Astrocyte (in vitro differentiated cells and primary cell): ENCODE data around the gene CD7. TPM values are rescaled to one million over a fixed set of nuclear protein-coding genes. Genes with fewer than 3 reads are reported as not detected.

ENCODE experiments used
- DNase-seq: peaks from one replicate; pipeline ENCODE4 v3.0.0-alpha.2; 2010; ENCODE audit warnings: low read depth
- FAIRE-seq: peaks from 2 replicates; lab custom pipeline; 2011; peaks lifted over from hg19 to GRCh38; lab: Jason Lieb, UNC
- H2AFZ ChIP-seq: 2 replicates; pipeline ENCODE4 v1.6.0; 2012; ENCODE audit warnings: low read depth, low read length, inconsistent platforms
- H3K27ac ChIP-seq: 2 replicates; pipeline ENCODE4 v1.5.1; 2011; ENCODE audit warnings: low read depth, low read length, inconsistent platforms
- H3K27me3 ChIP-seq: 2 replicates; pipeline ENCODE4 v1.6.0; 2011; ENCODE audit warnings: low read length, inconsistent platforms; ENCODE audit not compliant: insufficient read depth
- H3K36me3 ChIP-seq: 2 replicates; pipeline ENCODE4 v1.5.1; 2011; ENCODE audit warnings: low read length, inconsistent platforms; ENCODE audit not compliant: insufficient read depth
- H3K4me1 ChIP-seq: 2 replicates; pipeline ENCODE4 v1.5.1; 2011; ENCODE audit warnings: low read length, inconsistent platforms; ENCODE audit not compliant: insufficient read depth
- H3K4me2 ChIP-seq: 2 replicates; pipeline ENCODE4 v1.6.0; 2012; ENCODE audit warnings: low read length, inconsistent platforms
- H3K4me3 ChIP-seq: 2 replicates; pipeline ENCODE4 v1.5.1; 2011; ENCODE audit warnings: low read depth, mild to moderate bottlenecking, low read length, inconsistent platforms; ENCODE audit not compliant: insufficient read depth
- H3K79me2 ChIP-seq: 2 replicates; pipeline ENCODE4 v1.6.0; 2012; ENCODE audit warnings: mild to moderate bottlenecking, low read length, inconsistent platforms; ENCODE audit not compliant: insufficient read depth
- H3K9ac ChIP-seq: 2 replicates; pipeline ENCODE4 v1.6.0; 2012; ENCODE audit warnings: mild to moderate bottlenecking, low read length, inconsistent platforms
- H3K9me3 ChIP-seq: 2 replicates; pipeline ENCODE4 v1.5.1; 2012; ENCODE audit warnings: low read depth, mild to moderate bottlenecking, low read length, inconsistent platforms; ENCODE audit not compliant: insufficient read depth
- H4K20me1 ChIP-seq: 2 replicates; pipeline ENCODE4 v1.6.0; 2012; ENCODE audit warnings: low read length, inconsistent platforms; ENCODE audit not compliant: insufficient read depth
- H3K27ac Mint-ChIP-seq: one replicate; pipeline ENCODE4 v1.8.0; 2021; ENCODE audit warnings: mild to moderate bottlenecking, mixed read lengths; ENCODE audit not compliant: unreplicated experiment
- H3K27me3 Mint-ChIP-seq: one replicate; pipeline ENCODE4 v1.8.0; 2021; ENCODE audit warnings: low read depth, mixed read lengths; ENCODE audit not compliant: unreplicated experiment
- H3K36me3 Mint-ChIP-seq: one replicate; pipeline ENCODE4 v1.8.0; 2021; ENCODE audit warnings: low read depth, mixed read lengths; ENCODE audit not compliant: unreplicated experiment
- H3K4me1 Mint-ChIP-seq: one replicate; pipeline ENCODE4 v1.8.0; 2021; ENCODE audit warnings: low read depth, mixed read lengths; ENCODE audit not compliant: unreplicated experiment
- H3K4me3 Mint-ChIP-seq: one replicate; pipeline ENCODE4 v1.8.0; 2021; ENCODE audit warnings: mild to moderate bottlenecking, moderate library complexity, mixed read lengths; ENCODE audit not compliant: unreplicated experiment
- H3K9me3 Mint-ChIP-seq: one replicate; pipeline ENCODE4 v1.8.0; 2021; ENCODE audit warnings: mild to moderate bottlenecking, mixed read lengths; ENCODE audit not compliant: unreplicated experiment
- EZH2 ChIP-seq: IDR thresholded peaks from 2 replicates; pipeline ENCODE4 v1.6.1; 2012; ENCODE audit warnings: mild to moderate bottlenecking, low read length, inconsistent platforms; ENCODE audit not compliant: insufficient read depth
- total RNA-seq: library from RNA; stranded (reverse); gene quantifications from 2 replicates; pipeline ENCODE4 v1.2.1, GENCODE V29; 2021
- TF ChIP-seq, protein P1 (sequence below): IDR thresholded peaks from 2 replicates; pipeline ENCODE4 v1.5.1; 2011; ENCODE audit warnings: low read depth, mild to moderate bottlenecking, inconsistent platforms, low read length, moderate library complexity; ENCODE audit not compliant: insufficient read depth

The CD7 gene
- total RNA-seq, 1 donor from 2014 or later, result 0.18 TPM

DNA sequence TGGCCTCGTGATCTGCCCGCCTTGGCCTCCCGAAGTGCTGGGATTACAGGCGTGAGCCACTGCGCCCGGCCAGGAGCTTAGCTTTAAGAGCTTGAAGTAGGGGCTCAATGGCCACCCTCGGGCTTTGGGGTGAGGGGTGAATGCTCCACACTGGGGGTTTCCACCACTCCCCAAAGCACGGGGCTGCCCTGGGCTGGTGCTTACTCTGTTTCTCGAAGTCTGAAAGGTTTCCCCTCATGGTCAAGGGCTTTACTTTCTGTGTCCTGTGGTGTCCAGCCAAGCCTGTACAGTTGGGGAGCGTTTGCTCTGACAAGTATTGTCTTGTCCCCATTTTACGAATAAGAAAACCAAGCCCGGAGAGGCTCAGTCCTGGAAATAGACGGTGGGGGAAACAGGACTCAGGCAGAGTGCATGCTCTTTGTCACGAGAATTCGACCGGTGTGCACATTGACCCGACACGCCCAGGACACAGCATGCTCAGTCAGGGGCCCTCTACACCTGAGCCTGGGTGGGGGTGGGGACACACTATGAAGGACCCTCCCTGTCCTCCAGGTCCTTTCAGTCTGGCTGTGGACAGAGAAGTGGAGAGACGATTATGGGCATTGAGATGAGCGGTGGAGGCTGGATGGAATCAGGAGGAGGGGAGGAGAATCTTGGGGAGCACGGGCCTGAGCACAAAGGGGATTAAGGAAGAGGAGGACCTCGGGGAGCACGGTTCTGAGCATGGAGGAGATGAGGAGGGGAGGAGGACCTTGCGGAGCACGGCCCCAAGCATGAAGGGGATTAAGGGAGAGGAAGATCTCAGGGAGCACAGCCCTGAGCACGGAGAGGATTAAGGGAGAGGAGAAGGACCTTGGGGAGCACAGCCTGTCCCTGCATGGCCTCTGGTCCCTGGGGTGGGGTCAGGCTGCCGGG, 7.5 kb downstream of the CD7 start:
- H3K79me2 ChIP-seq, result no peaks in the 10 kb centered on the region
- peaks cover 22% of the 10 kb centered on the region for H3K27me3 ChIP-seq
- Mint-ChIP-seq H3K27me3 (peaks cover 48% of the 10 kb centered on the region), H3K27ac (no peak overlapping the region), H3K4me1 (no peaks in the 10 kb centered on the region), H3K36me3 (no peaks in the 10 kb centered on the region), H3K4me3 (no peak overlapping the region), H3K9me3 (no peaks in the 10 kb centered on the region)
- no peak overlapping the region for H3K4me2 ChIP-seq
- no peak overlapping the region for H3K4me3 ChIP-seq
- no peak overlapping the region for H2AFZ ChIP-seq
- no peaks in the 10 kb centered on the region for H3K9me3 ChIP-seq
- no peaks in the 10 kb centered on the region for H3K36me3 ChIP-seq
- DNase-seq (no peak), FAIRE-seq (no peak)
- no peaks in the 10 kb centered on the region for H4K20me1 ChIP-seq
- no peaks in the 10 kb centered on the region for H3K4me1 ChIP-seq
- no peak for TF ChIP-seq EZH2
- TF ChIP-seq, protein P1, sequence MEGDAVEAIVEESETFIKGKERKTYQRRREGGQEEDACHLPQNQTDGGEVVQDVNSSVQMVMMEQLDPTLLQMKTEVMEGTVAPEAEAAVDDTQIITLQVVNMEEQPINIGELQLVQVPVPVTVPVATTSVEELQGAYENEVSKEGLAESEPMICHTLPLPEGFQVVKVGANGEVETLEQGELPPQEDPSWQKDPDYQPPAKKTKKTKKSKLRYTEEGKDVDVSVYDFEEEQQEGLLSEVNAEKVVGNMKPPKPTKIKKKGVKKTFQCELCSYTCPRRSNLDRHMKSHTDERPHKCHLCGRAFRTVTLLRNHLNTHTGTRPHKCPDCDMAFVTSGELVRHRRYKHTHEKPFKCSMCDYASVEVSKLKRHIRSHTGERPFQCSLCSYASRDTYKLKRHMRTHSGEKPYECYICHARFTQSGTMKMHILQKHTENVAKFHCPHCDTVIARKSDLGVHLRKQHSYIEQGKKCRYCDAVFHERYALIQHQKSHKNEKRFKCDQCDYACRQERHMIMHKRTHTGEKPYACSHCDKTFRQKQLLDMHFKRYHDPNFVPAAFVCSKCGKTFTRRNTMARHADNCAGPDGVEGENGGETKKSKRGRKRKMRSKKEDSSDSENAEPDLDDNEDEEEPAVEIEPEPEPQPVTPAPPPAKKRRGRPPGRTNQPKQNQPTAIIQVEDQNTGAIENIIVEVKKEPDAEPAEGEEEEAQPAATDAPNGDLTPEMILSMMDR, result no peak
- H3K9ac ChIP-seq, result no peak overlapping the region
- no peak overlapping the region for H3K27ac ChIP-seq

DNA sequence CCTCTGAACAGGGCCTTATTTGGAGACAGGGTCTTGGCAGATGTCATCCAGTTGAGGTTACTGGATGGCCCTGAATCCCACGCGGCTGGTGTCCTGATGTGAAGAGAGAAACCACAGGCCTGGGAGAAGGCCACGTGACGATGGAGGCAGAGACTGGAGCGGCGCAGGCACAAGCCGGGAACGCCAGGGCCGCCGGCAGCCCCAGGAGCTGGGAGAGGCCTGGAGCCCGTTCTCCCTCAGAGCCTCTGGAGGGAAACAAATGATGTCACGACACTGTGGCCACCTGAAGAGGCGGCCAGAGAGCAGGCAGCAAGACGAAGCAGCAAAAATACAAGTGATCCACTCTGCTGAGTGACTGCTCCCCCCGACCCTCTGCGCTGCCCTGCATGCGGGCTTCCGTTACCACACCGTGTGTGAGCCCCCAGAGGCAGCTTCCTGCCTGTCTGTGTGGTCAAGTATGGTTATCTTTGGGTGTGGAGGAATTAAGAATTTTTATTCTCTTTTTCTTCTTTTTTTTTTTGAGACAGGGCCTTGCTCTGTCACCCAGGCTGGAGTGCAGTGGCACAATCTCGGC, 11.6 kb downstream of the CD7 start:
- peak overlapping the region; percentile 47 for H3K27ac Mint-ChIP-seq
- H3K9me3 Mint-ChIP-seq, result no peaks in the 10 kb centered on the region
- FAIRE-seq, result no peak

More for the DNA sequence above, 11.6 kb downstream of the CD7 start:
- H3K36me3 ChIP-seq, result no peaks in the 10 kb centered on the region
- Mint-ChIP-seq H3K36me3 (no peaks in the 10 kb centered on the region), H3K4me1 (no peaks in the 10 kb centered on the region), H3K27me3 (peaks cover 38% of the 10 kb centered on the region), H3K4me3 (no peak overlapping the region)
- H4K20me1 ChIP-seq, result no peaks in the 10 kb centered on the region
- H3K79me2 ChIP-seq, result no peaks in the 10 kb centered on the region
- no peak overlapping the region for H2AFZ ChIP-seq
- no peaks in the 10 kb centered on the region for H3K9me3 ChIP-seq
- no peak overlapping the region for H3K27ac ChIP-seq
- peaks cover 13% of the 10 kb centered on the region for H3K27me3 ChIP-seq
- H3K4me2 ChIP-seq, result no peak overlapping the region
- no peak overlapping the region for H3K9ac ChIP-seq
- no peak overlapping the region for H3K4me3 ChIP-seq
- H3K4me1 ChIP-seq, result no peaks in the 10 kb centered on the region
- no peak for DNase-seq
- no peak for TF ChIP-seq EZH2
- TF ChIP-seq, protein P1, result no peak
